Measurements from ENCODE around the gene RAD9B. TPM values are rescaled to one million over a fixed set of nuclear protein-coding genes. Genes with fewer than 3 reads are reported as not detected.
"Not testable (repeated sequence)": the region's sequence is repeated elsewhere in the genome, so short reads cannot be mapped to it uniquely, and the experiment has no call there.

The RAD9B gene
- total RNA-seq, 4 donors from 2014 or later = 0.31 to 0.60 TPM; not detected in 2

GRCh38 chr12:110537605-110538409, 35.7 kb downstream of the RAD9B start:
- peak; percentile 32 for ATAC-seq (ENCODE audit: low FRiP score)
- TF ChIP-seq, protein P1, sequence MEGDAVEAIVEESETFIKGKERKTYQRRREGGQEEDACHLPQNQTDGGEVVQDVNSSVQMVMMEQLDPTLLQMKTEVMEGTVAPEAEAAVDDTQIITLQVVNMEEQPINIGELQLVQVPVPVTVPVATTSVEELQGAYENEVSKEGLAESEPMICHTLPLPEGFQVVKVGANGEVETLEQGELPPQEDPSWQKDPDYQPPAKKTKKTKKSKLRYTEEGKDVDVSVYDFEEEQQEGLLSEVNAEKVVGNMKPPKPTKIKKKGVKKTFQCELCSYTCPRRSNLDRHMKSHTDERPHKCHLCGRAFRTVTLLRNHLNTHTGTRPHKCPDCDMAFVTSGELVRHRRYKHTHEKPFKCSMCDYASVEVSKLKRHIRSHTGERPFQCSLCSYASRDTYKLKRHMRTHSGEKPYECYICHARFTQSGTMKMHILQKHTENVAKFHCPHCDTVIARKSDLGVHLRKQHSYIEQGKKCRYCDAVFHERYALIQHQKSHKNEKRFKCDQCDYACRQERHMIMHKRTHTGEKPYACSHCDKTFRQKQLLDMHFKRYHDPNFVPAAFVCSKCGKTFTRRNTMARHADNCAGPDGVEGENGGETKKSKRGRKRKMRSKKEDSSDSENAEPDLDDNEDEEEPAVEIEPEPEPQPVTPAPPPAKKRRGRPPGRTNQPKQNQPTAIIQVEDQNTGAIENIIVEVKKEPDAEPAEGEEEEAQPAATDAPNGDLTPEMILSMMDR (IDR thresholded peaks at IDR 0.05) = no peak
- DNase-seq (ENCODE audit: low spot score) = no peak

- DNase-seq (ENCODE audit: low spot score) = no peak
- ATAC-seq (ENCODE audit: low FRiP score) = no peak
- TF ChIP-seq, protein P1 (IDR thresholded peaks at IDR 0.05) = no peak
Measured at GRCh38 chr12:110538869-110539622, 36.9 kb downstream of the RAD9B start.

DNA sequence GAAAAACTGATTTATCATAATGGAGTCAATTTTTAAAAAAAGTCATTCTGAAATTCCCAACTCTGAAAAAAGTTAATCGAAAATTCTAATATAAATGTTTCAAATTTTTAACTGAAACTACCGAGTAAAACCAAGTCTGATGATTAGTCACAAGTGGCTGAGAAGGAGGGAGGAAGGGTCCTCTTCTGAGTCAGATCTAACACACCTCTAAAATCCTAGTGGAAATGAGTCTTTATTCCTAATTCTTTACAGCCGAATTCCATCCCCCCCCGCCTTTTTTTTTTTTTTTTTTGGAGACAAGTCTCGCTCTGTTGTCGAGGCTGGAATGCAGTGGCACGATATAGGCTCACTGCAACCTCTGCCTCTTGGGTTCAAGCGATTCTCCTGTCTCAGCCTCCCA, 37.9 kb downstream of the RAD9B start:
- no peak for DNase-seq (ENCODE audit: low spot score)
- TF ChIP-seq, protein P1 (IDR thresholded peaks at IDR 0.05) = no peak
- ATAC-seq (ENCODE audit: low FRiP score) = no peak

DNA sequence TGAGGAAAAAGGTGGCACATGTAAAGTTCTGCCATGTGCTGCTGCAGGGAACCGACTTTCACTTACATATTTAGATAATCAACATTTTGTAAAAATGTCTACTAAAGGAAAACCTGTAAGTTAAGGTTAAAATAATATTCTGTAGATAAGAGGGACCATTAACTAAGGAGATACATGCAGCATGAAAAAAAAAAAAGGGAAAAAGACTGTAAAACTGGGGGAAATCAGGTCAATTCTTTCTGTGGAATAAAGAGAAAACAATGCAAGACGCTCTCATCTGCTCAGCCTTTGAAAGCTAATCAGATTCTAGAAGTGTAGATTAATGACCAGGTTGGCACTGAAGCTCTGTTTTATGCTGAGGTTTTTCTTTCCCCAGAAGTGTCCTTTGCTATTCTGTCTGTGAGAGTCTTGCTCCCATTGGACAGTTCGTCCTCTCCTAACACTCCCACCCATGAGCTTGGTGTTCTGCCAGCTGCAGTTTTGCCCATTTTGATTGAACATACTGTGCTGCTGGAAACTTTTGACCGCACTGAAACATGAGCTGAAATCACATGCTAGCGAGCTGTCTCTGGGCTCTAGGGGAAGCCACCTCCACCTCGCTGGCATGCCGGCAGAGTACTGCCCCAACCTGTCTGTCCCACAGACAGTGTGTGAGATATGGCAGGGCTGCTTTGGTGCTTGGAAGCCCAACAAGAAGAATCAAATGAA, 41.3 kb downstream of the RAD9B start:
- TF ChIP-seq, protein P1 (IDR thresholded peaks at IDR 0.05) = no peak
- ATAC-seq (ENCODE audit: low FRiP score) (peak; percentile 75), DNase-seq (ENCODE audit: low spot score) (peak; percentile 75)

DNA sequence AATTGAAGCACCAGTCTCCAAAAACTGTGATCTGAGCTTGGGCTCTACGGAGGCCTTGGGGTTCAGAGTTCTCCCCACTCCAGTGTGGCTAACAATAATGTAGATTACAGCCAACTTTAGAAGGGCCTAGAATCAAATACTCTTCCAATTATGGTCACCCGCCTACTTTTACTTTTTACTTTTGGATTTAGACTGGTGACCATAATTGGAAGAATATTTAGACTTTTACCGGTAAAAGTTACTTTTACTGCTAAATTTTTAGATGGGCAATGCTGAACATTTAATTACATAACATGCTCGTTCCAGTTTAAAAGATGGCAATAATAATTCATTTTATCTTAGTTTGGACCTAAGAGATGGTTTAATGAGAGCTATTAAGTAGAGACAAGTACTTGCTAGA, 41.8 kb downstream of the RAD9B start:
- no peak for DNase-seq (ENCODE audit: low spot score)
- TF ChIP-seq, protein P1 (IDR thresholded peaks at IDR 0.05) = no peak
- ATAC-seq (ENCODE audit: low FRiP score) = no peak

- DNase-seq (ENCODE audit: low spot score); ATAC-seq (ENCODE audit: low FRiP score): not testable (repeated sequence)
Measured at GRCh38 chr12:110545259-110545658, 43.1 kb downstream of the RAD9B start.

- DNase-seq (ENCODE audit: low spot score) = no peak
- TF ChIP-seq, protein P1 (IDR thresholded peaks at IDR 0.05) = no peak
- no peak for ATAC-seq (ENCODE audit: low FRiP score)
Measured at GRCh38 chr12:110545812-110546211, 43.7 kb downstream of the RAD9B start.
